GM12891 (cell line): ENCODE data around the gene CSTPP1.

Experiments used
- PAX5 ChIP-seq: IDR thresholded peaks from 2 replicates; pipeline ENCODE4 v1.6.1; 2011; ENCODE audit warnings: low read length, moderate library complexity, mild to moderate bottlenecking; ENCODE audit not compliant: insufficient read depth, severe bottlenecking
- POLR2A ChIP-seq: IDR thresholded peaks from 2 replicates; pipeline ENCODE4 v1.6.1; 2011; ENCODE audit warnings: low read depth, low read length, control low read depth
- POLR2AphosphoS5 ChIP-seq: IDR thresholded peaks from 2 replicates; pipeline ENCODE4 v1.6.1; 2011; ENCODE audit warnings: low read depth, low read length, control low read depth

DNA sequence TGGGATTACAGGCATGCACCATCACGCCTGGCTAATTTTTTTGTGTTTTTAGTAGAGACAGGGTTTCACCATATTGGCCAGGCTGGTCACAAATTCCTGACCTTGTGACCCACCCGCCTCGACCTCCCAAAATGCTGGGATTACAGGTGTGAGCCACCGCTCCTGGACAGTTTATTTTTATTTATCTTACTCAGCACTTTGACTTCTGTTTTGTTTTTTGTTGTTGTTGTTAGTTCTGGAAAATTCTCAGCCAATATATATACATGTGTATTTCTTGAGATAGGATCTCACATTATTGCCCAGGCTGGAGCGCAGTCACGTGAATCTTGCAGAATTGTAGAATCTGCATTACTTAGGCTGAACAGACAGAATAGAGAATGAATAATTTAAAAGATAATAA, 107.6 kb downstream of the CSTPP1 start:
- no peak for TF ChIP-seq POLR2AphosphoS5
- no peak for TF ChIP-seq POLR2A
- TF ChIP-seq PAX5 = no peak
